Activated CD8-positive, alpha-beta memory T cell treated with anti-CD3 and anti-CD28 coated beads, Interleukin-2, amount 50 U/mL, for 4 hours (primary cell): Measurements from ENCODE around the gene WDFY4.
"Not testable (repeated sequence)": the region's sequence is repeated elsewhere in the genome, so short reads cannot be mapped to it uniquely, and the experiment has no call there.

Experiments used
- DNase-seq: peaks from one replicate; pipeline ENCODE4 v3.0.0-alpha.2; 2020

WDFY4 gene, protein sequence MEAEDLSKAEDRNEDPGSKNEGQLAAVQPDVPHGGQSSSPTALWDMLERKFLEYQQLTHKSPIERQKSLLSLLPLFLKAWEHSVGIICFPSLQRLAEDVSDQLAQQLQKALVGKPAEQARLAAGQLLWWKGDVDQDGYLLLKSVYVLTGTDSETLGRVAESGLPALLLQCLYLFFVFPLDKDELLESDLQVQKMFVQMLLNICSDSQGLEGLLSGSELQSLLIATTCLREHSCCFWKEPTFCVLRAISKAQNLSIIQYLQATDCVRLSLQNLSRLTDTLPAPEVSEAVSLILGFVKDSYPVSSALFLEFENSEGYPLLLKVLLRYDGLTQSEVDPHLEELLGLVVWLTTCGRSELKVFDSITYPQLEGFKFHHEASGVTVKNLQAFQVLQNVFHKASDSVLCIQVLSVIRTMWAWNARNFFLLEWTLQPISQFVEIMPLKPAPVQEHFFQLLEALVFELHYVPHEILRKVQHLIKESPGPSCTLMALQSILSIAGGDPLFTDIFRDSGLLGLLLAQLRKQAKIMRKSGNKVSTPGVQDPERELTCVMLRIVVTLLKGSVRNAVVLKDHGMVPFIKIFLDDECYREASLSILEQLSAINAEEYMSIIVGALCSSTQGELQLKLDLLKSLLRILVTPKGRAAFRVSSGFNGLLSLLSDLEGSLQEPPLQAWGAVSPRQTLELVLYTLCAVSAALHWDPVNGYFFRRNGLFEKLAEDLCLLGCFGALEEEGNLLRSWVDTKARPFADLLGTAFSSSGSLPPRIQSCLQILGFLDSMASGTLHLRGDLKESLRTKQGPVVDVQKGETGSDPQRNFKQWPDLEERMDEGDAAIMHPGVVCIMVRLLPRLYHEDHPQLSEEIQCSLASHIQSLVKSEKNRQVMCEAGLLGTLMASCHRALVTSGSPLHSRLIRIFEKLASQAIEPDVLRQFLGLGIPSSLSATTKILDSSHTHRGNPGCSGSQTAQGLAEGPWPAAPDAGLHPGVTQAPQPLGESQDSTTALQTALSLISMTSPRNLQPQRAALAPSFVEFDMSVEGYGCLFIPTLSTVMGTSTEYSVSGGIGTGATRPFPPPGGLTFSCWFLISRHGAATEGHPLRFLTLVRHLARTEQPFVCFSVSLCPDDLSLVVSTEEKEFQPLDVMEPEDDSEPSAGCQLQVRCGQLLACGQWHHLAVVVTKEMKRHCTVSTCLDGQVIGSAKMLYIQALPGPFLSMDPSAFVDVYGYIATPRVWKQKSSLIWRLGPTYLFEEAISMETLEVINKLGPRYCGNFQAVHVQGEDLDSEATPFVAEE (N-terminal part only)

DNA sequence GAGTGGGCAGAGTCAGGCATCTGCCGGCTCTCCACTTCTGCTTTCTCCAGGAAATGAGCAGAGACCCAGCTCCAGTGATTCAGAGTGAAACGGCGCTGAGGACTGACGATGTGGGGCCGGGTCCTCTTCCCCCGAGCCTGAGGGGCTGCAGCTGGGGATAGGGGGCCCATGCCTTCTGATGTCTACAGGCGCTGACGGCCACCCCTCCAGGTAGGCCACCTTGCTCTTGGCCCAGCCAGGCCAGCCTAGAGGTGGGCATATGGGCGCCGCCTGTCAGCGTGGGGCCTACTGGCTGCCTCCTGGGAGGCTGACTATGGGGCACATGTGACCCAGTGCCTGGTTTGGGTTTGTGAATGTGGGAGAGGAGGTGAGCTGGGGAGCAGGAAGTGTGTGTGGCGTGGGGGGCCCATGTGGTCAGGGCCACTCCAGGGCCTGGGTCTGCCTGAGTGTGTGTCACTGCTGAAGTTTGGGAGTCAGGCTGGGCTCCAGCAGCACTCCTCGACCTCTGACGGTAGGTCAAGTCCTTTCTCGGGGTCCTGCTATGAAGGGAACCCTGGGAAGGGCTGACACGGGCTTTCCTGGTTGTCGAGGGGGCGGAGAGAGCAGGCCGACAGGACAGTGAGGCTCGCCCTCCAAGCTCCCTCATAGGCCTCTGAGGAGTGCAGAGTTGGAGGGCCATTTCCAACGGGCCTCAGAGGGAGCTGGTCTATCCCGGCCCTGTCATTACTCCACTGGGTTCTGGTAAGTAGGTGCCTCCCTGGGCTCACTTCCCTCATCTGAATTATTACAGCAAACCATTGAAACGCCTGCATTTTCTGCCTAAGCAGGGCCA, at the start of gene WDFY4:
Gene WDFY4 (plus strand): TSS at position 82 of the 832 bp plus-strand sequence. CDS start 24,860 bp downstream, outside the sequence.
- DNase-seq, result no peak

DNA sequence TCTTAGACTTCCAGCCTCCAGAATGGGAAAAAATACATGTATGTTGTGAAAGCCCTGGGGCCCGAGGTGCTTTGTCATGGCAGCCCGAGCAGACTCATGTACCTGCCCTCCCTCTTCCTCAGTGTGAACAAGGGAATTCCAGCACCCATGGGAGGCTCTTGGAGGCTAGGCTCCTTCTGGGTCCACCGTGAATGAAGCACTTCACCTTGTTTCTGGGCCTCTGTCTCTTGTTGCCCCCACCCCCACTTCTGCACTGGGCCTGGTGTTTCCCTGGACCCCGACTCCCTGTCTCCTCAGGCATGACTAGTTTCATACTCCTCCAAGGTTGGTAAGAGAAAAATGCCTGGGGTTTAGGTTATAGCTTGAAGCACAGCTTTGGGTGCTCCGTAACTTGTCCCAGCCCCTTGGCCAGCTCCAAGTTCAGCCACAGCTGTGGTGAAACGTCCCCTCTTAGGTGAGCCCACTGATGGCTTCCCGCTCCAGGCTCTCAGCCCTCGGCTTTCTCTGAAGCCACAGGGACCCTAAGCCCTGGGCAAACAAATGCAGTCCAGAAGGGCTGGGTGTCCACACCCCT, 49.6 kb upstream of the WDFY4 start:
- DNase-seq, result no peak

DNA sequence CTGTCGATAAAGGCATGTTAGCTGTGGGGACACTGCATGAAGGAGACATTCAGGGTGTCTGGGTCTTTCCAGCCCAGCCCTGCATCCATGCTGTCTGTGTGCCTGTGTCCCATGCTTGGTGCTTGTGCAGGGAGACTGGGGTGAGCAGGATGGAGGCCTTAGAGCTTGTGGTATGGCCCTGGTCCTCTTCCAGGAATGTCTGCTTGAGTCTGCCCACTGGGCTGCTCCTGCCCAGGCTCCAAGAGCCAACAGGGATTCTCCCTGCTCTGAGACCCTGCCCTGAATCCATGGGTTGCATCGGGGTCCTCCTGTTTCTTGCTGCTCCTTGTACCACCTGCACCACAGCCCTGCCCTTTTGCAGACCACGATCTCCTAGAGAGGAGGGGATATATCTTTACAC, 48.4 kb upstream of the WDFY4 start:
- no peak for DNase-seq

DNA sequence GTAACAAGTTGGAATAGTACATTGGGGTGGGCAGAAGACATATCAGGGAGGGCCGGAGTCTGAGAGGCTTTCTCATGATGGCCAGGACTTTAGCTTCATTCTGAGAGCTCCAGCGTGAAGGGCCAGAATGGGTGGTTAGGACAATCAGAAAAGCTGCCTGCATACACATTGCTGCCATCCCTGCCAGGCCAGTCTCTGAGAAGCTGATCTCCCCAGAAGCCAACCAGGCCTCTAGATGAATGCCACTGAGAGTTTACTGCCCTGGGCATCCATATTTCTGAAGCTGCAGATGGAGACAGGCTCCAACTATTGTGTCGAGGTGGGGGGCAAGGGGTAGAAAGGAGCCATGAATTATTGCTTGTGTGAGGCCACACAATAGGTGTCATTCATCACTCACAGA, 47.8 kb upstream of the WDFY4 start:
- no peak for DNase-seq

DNA sequence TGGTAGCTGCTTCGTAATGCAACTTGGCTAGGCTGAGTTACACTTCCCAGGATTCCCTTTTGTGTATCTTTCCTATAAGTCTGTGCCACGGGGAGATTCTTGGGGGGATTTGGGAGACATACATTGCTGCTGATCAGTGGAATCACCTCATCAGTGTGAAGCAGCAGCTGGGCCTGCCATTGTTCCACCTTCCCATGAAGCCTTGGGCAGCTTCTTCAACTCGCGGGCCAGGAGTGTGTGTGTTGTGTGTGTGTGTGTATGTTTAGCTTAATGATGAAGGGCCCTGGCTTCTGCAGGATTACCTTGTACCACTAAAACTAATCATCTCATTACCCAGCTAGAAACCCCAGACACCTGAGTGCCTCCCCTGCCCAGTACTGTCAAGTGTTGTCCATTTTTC, 46.5 kb upstream of the WDFY4 start:
- no peak for DNase-seq

DNA sequence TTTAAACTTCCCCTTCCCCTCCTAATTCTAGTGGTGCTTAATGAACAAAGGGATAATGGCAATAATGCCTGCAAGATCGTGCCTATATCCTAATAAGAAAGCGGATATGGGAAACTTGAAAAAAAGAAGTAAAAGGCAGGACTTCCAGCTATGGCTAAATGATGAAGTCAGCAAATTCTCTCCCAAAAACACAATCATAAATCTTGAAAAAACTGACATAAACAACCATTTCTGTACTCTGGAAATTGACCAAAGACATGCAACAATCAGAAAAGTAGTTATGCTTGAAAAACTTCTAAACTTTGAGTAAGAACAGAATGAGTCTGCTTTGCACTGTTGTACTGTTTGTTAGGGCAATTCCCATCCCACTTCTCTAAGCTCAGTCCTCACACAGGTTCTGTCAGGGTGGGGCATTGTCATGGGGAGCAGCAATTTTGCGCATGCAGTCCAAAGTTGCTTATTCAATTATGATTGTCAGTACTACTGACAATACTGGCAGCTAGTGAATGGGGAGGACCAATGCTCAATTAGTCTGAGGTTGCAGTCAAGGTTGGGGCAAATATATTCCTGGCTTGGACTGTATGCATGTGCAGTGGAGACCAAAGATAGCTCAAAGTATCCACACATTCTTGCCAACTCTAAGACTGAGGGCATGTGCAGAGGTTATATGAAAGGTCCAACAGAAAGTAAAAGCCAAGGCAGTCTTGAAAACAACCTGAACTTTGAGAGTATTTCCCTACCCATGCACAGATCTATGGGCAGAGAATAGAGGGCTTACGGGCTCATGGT, 45.7 kb upstream of the WDFY4 start:
- DNase-seq, result no peak

DNA sequence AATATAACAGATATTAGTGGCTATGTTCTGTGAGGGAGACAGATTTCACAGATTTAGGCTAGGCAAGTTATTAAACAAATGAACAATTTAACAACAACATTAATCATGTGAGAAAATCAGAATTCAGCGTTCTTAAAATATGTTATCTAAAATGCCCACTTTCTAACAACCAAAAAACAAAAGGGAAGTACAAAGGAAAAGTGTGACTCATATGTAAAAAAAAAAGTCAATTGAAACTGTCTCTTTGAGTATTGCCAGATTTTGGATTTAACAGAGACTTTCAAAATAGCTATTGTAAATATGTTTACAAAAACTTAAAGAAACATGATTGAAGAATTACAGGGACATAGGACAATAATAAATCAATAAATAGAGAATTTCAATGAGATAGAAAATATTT, 45.0 kb upstream of the WDFY4 start:
- no peak for DNase-seq

DNA sequence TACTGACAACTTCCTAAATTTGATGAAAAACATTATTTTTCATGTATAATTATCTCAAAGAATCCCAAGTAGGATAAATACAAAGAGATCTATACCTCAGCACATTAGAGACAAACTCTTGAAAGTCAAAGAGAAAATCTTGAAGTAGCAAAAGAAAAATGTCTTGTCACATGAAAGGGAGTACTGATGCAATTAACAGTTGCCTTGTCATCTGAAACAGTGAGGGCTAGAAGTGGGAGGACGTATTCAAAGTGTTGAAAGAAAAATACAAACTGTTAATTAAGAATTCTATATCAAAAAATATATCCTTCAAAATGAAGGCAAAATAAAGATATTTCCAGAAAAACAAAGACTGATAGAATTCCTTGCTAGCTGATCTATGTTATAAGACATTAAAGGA, 44.3 kb upstream of the WDFY4 start:
- no peak for DNase-seq

DNA sequence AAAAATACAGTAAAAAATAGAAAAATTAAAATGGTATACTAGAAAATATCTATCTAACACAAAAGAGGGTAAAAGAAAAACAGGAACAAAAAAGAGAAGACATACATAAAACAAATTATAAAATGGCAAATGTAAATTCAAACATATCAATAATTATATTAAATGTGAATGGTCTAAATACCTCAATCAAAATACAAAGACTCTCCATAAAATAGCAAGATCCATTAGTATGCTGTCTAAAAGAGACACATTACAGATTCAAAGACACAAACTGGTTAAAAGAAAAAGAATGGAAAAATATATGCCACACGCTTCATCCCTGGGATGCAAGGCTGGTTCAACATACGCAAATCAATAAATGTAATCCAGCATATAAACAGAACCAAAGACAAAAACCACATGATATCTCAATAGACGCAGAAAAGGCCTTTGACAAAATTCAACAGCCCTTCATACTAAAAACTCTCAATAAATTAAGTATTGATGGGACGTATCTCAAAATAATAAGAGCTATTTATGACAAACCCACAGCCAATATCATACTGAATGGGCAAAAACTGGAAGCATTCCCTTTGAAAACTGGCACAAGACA, 43.5 kb upstream of the WDFY4 start:
- not testable (repeated sequence) for DNase-seq

DNA sequence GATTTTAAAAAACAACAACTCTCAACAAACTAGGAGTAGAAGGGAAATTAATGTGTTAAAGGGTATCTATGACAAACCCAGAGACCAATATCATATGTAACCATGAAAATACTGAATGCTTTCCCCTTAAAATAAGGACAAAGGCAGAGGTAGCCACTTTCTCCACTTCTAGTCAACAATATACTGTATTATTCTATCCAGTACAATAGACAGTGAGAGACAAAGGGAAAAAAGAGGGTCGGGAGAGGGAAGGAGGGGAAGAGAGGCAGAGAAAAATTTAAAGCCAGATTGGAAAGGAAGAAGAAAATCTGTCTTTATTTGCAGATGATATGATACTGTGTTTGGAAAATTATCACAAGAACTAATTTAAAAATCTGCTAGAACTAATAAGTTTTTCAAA, 39.1 kb upstream of the WDFY4 start:
- DNase-seq, result no peak

DNA sequence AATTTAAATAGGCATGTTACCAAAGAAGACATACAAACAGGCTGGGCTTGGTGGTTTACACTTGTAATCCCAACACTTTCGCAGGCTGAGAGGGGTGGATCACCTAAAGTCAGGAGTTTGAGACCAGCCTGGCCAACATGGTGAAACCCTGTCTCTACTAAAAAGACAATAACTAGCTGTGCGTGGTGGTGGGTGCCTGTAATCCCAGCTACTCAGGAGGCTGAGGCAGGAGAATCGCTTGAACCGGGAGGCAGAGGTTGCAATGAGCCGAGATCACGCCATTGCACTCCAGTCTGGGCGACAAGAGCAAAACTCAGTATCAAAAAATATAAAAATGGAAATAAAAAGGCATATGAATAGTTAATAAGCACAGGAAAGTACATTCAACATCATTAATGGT, 37.6 kb upstream of the WDFY4 start:
- not testable (repeated sequence) for DNase-seq

DNA sequence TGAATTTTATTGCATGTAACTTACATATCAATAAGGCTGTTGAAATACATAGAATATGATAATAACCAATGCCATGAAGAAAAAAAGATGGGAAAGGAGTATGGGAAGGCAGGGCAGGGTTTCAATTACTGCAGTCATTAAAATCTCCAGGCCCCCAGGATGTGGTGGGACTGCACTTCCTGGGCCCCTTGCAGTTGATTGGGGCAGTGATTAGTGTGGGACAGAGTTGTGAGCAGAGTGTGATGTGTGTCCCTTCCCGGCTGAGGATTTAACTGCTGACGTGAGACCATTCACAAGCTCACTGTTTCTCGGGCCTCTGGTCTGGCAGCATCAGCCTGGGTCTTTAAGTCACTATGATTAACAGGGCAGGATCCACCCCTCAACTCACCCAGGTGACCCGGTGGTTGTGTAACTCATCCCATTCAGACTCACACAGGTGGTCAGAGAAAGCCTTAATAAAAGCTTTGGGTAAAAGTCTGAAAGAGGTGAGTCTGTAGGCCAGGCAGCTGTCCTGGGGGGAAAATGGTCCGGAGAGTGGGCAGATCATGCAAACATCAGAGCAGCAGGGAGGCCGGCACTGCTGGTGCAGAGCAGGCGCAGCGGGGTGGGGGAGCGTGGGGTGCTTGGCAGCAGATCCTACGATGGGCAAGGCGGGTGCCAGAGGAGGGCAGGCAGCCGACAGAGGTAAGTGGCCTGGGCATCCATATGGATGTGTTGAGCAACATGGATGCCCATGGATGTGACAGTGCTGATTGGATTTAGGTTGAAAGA, 36.3 kb upstream of the WDFY4 start:
- DNase-seq, result no peak

DNA sequence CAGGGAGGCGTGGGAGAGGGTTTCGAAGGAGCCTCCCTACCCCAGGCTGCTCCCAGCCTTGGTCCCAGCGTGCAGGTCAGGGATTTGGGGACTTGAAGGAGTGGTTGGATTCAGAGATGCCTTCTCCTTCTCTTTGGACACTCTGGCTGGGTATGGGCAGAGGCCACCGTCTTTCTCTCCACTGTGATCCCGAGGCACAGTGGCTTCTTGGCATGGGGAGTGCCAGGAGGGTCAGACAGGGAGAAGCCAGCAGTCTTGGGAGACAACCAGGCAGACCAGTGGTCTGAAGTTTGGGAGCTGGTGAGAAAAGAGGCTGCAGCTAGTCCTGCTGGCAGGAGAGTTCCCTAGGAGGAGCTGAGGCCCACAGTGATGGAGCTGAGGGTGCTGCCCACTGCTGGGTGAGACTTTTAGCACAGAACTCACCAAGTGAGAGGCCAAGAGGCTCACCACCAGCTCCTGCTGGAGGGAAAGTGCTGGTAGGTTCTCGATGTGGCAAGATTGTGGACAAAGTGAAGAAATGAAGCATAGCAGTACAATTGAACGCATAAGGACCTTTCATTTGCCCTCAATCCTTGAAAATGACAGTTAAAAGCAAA, 35.2 kb upstream of the WDFY4 start:
- DNase-seq, result no peak

DNA sequence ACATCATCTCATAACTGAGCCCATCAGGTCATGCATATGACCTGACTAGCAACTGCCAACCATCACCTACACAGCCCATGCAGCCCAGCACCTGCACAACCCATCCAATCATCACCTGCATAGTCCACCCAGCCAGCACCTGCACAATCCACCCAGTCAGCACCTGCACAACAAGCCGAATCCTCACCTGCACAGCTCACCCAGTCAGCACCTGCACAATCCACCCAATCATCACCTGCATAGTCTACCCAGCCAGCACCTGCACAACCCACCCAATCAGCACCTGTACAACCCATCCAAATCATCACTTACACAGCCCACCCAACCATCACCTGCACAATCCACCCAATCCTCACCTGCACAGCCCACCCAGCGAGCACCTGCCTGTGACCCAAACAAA, 33.4 kb upstream of the WDFY4 start:
- no peak for DNase-seq

DNA sequence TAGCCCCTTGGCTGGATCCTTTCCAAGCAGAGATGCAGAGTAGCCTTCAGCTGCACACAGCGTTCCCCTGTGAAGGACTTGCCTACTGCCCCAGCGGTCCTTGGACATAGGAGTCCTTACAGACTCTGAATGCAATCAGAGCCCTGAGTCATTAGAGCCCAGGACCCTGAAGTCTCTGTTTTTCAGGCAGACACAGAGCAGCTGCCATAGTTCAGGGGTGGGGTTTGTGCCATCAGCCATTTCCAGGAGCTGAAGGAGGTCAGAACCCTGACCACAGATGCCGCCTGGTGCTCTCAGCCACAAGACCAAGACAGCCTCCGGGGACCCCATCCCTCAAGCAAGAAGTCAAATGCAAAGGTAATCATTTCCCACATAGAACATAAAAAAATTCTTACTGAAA, 32.8 kb upstream of the WDFY4 start:
- no peak for DNase-seq

DNA sequence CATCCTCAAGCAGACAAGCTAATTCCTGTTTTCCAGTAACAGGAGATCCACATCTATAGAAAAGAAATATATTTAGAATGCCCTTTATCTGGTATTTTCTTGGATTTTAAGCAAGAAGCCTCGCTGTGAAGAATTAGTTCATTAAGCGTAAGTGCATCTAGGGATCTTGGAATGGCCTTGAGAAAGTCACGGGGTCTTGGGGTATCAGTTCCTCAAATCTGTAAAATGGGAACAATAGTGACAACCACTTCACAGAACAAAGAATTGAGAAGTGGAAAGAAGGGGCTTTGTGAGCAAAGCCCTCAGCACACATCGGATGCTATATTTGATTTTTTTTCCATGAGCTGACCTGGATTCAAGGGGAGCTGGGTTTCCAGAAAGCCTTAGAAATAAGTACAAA, 32.3 kb upstream of the WDFY4 start:
- DNase-seq, result no peak

DNA sequence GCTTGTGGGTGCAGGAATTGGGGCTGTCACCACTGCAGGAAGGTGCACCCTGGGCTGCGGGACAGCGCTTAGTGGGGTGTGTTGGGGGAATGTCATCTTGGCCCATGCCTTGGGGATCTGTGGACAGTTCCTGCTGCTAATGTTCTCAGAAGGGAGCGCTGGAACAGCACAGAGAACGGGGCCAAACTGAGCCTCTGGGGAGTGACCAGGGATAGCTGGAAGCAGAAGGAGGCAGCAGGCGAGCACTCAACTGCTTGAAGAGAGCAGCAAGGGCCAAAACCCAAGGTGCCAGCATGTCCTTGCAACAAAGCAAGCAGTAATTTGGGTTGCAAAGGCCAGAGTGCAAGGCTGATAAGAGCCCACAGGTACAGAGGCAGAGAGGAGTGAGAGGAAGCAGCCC, 31.3 kb upstream of the WDFY4 start:
- no peak for DNase-seq

DNA sequence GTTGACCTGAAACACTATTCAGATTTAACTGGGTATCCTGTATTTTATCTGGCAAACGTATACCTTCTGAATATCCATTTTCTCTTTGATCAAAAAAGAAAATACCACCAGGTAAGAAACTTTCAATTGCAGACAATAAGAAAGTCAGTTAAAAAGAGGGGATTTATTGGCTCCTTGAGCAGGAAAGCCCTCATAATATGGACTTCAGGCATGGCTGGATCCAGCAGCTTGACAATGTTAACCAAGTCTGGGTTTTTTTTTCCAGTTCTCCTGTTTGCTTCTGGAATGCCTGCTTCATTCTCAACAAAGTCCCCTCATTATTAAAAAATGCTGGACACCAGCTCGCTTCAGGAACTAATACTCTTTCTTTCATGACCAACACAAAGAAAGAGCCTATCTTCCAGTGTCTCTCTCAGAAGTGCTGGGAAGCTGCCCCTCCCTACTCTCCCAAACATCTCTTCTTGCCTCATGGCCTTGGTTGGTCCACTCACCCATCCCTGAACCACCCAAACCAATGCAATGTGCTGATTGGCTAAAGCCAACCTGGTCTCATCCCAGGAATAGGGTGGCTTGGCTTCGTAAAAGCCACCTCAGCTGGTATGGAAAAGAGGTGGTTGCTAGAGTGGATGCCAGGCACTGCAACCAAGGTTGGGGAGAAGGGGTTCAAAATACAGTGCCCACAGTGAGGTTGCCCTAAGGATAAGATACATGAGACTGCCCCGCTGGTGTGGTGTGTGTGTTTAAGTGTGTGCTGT, 30.6 kb upstream of the WDFY4 start:
- no peak for DNase-seq
